Amygdala (tissue), 56 donors: ENCODE data around the gene AREL1.

Experiments used
- DNase-seq, 56 donors: peaks; one replicate each; lab custom pipeline; 2025; lab: John Stamatoyannopoulos, UW

Gene AREL1

DNA sequence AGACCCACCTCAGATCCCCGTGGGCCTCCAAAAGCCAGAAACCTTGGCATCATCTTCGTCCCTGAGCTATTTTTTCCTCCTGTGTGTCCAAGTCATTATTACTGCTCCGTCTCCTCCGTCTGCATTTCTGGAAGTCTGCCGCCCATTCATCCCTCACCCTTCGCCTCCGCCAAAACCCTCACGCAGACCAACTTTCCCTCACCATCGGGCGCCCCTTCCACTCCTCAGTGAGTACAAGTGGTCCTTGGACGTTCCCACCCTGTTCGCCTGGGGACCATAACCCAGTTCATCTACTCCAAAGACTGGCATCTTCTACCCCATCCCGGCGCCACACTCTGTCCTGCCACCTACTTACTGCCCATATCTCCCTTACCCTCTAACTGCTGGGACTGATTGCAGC lies 97.1 kb downstream of the AREL1 start:
- no peak for DNase-seq

GRCh38 chr14:74614508-74615495 lies 98.1 kb downstream of the AREL1 start:
- no peak for DNase-seq

- no peak for DNase-seq
These were observed 99.5 kb downstream of the AREL1 start for GRCh38 chr14:74613211-74613914.

- peak in 31 of 56 donors; percentile 13 to 77 (median 39) for DNase-seq
These were observed 100.4 kb downstream of the AREL1 start for GRCh38 chr14:74612350-74613021.

- peak in 1 of 56 donors; percentile 41 for DNase-seq
These were observed 101.1 kb downstream of the AREL1 start, which contains the start of gene LTBP2 for GRCh38 chr14:74611650-74612349. Gene LTBP2 (minus strand): TSS chr14:74612237. CDS start chr14:74611944, 293 bp downstream.
